Fibroblast of the conjunctiva (primary cell): ENCODE data around the gene KDR.

Experiments used
- DNase-seq: peaks from one replicate; pipeline ENCODE4 v3.0.0-alpha.2; 2010; ENCODE audit warnings: low read depth

KDR gene

GRCh38 chr4:55125087-55125721 is at the start of gene KDR:
Gene KDR, minus strand, starts transcription at chr4:55125595. Its CDS starts 302 bp downstream, at chr4:55125293.
- no peak for DNase-seq

DNA sequence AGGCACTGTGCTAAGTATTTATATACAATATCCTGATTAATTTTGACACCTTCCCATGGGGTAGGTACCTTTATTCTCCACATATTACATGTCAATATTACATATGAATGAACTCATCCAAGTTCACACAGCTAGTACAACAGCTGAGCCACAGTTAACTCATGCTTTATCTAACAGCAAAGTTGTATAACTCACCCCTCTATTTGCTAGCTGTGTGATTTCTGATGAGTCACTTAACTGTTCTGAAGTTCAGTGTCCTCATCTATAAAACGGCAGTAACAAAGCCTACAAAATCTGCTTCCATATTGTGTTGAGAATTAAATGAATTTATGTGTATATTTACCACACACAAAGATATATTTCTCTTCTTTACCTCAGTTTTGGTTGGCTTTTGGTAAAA is 48.2 kb upstream of the KDR start:
- no peak for DNase-seq

DNA sequence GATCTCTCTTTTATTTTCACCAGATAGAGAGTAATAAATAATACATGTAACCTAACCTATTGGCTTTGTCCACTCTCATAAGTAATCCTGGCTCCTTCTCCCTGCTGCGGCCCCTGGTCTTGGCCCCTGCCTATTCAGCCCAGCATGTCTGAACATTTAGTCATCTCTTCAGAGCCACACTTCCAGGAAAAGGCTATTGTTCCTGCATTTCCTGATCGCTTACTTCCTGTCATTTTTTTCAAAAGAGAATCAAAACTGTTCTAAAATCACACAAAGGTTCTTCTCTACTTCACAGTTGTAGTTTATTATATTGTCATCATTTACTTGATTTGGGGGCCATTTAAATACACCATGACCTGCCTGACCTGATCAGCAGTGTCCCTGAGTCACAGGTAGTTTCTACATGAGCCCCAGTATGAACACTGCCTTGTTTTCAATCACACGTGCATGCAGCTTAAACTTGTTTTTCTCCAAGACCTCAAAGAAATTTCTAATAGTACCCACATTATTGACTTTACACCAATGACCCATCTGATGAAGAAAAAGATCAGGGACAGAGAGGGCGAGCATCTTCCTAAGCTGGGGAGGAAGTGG is 47.4 kb upstream of the KDR start:
- no peak for DNase-seq

- no peak for DNase-seq
Observed at GRCh38 chr4:55170462-55170861, 45.1 kb upstream of the KDR start.

DNA sequence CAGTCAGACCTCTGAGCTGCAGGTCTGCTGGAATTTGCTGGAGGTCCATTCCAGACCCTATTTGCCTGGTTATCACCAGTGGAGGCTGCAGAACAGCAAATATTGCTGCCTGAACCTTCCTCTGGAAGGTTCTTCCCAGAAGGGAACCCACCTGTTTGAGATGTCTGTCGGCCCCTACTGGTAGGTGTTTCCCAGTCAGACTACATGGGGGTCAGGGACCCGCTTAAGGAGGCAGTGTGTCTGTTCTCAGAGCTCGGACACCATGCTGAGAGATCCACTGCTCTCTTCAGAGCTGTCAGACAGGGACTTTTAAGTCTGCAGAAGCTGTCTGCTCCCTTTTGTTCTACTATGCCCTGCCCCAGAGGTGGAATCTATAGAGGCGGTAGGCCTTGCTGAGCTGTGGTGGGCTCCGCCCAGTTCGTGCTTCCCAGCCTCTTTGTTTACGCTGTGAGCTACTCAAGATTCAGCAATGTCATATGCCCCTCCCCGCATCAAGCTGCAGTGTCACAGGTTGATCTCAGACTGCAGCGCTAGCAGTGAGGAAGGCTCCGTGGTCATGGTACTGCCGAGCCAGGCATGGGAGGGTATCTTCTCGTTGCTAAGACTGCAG is 44.1 kb upstream of the KDR start:
- DNase-seq: no peak

- DNase-seq: no peak
Observed at GRCh38 chr4:55162396-55162795, 37.0 kb upstream of the KDR start.

DNA sequence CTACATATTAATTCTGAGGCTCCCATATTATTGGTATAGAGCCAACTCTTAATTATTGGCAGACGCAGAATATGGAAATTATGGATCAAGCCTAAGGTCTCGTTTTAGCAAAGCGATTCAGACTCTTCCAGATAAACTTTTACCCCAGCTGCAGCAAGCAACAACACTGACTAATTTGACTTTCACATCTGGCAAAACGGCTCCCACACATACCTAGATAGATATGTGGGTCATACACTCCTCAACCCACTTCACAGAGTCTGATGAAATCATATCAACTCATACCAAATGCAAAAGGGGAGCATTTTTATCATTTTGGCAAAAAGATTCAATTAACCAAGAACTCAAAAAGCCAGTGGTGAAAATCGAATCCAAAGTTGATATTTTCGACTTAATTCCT is 36.3 kb upstream of the KDR start:
- DNase-seq: no peak

DNA sequence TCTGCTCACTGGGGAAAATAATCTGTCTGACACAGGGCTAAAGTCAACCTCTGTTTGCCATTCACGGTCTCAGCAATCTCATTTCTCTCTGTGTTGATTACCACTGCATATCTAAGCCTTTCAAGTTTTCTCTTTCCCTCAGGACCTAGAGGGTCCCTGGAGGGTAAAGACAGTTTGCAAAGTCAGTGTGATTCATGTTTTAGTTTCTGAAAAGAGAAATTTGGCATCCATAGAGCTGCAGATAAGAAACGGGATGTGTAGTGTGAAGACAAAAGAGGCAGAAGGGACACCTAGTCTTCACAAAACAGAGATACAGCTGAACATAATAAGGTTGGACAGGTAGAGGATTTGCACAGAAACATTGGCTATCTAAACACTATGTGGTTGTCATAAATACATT is 34.5 kb upstream of the KDR start:
- no peak for DNase-seq

DNA sequence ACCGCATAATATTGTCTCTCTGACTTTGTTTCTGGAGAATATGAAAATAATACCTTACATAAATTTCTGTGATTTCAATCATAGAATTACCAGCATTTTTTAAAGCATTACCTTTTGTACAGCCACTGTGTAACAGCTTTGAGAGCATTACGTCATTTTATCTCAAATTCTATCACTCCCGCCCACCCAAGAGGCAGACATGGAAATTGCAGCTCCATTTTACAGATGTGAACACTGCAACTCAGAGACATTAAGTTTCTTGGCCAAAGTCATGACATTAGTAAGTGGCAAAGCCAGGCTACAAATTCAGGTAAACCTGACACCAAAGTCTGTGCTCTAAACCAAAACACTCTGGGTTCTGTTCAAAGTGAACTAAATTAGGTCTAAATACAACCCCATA is 33.6 kb upstream of the KDR start:
- no peak for DNase-seq

DNA sequence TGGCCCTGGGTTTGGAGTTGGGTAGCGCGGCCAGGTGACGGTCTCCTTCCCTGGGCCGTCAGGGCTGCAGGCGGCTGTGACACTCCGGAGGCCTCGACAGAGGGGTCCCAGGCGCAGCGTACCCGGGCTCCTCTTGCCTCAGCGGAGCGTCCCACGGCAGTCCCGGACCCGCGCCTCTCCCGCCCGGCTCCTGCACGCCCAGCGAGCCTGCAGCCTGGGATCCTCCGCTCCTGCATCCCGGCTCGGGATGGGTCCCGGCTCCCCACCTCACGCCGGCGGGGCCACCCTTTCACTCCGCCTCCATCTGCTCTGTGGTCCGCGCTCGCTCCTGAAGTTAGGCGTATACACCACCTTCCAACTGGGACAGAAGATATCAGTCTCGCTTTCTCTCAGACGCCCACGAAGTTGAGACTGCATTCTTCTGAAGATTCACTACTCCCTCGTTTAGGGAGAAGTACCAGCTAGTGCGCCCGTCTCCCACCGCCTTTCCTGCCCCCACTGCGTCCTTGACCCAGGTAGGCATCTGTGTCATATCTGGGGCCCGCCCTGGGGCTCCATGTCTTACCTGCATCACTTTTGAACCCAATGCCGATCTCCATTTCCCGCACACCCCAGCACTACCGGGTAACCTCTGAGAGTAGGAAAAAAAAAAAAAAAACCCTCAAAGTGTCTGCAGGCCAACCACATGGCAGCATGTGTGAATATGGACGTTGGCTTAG is 32.3 kb upstream of the KDR start:
- no peak for DNase-seq

- no peak for DNase-seq
Observed at GRCh38 chr4:55154933-55155332, 29.5 kb upstream of the KDR start.

DNA sequence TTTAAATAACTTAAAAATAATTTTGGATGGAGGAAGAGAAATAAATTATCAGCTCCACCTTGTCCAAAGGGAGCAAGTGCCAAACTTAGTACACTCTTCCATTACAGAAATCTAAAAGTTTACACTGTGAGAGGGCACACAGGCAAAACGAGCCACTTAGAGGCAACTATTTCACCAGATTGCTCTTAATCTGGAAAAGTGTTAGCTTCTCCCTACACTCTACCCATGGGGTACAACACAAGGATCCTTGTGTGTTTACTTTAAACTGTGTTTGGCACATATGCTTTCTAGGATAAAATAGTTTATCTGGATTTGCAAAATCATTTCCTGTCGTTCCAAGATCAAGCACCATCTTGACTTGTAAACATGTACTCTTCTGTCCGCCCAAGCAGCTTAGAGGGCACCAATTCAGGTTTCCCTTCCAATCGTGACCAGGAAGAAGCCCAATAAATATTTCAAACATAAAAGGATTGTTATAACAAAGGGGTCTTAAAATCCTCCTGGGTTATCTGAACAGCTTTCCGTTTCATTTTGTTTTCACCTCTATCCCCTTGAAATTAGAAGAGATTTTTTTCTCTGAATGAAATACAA is 29.0 kb upstream of the KDR start:
- DNase-seq: no peak

DNA sequence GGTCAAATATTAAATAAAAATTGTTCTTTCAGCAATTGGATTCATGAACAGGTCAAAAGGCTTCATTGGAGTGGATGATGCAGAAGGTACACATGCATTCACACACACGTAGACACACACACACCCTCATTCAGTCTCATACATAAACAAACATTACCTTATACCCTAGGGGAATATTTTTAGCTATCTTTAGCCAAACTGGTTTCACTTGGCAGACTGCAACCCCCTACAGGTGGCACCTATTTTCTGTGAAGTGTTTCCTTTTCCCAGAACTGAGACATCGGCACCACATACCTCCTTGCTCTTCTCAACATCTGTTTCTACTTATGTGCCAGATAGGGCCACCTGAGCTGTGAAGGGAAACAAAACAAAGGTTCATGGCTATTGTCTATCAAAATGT is 18.5 kb upstream of the KDR start:
- DNase-seq: no peak

GRCh38 chr4:55138367-55138766 is 13.0 kb upstream of the KDR start:
- DNase-seq: no peak

DNA sequence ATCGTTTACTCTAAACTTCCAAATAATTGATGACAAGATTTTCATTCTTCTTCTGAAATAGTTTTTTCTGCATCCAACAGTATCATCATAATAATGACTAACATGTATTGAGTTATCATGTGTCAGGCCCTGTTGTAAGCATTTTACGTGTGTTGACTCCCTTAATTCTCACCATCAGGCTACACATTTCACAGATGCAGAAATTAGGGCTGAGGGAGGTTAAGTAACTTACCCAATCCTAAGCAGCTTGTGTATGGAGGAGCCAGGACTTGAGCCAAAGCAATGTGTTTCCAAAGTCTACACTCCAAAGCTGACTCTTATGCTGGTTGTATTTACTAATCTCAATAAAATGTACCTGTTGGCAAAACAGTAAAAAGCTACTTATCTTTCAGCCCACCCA is 11.2 kb upstream of the KDR start:
- no peak for DNase-seq

GRCh38 chr4:55133951-55134350 is 8.6 kb upstream of the KDR start:
- DNase-seq: no peak

- DNase-seq: no peak
Observed at GRCh38 chr4:55132775-55133174, 7.4 kb upstream of the KDR start.

- DNase-seq: no peak
Observed at GRCh38 chr4:55127521-55127920, 2.1 kb upstream of the KDR start.

DNA sequence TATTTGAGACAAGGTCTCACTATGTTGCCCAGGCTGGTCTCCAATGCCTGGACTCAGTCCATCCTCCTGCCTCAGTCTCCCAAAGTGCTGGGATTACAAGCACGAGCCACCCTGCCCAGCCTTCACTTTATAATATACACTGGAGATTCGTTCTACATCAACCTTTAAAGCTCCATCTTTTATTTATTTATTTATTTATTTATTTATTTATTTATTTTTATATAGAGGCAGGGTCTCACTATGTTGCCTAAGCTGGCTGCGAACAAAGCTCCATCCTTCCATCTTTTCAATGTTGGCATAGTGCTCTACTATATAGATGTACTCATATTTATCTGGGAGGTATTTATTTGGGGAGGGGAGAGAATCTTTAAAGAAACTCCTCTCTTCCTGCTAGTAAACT is 1.7 kb upstream of the KDR start:
- DNase-seq: no peak

- no peak for DNase-seq
Observed at GRCh38 chr4:55125763-55126541, 557 bp upstream of the KDR start.

DNA sequence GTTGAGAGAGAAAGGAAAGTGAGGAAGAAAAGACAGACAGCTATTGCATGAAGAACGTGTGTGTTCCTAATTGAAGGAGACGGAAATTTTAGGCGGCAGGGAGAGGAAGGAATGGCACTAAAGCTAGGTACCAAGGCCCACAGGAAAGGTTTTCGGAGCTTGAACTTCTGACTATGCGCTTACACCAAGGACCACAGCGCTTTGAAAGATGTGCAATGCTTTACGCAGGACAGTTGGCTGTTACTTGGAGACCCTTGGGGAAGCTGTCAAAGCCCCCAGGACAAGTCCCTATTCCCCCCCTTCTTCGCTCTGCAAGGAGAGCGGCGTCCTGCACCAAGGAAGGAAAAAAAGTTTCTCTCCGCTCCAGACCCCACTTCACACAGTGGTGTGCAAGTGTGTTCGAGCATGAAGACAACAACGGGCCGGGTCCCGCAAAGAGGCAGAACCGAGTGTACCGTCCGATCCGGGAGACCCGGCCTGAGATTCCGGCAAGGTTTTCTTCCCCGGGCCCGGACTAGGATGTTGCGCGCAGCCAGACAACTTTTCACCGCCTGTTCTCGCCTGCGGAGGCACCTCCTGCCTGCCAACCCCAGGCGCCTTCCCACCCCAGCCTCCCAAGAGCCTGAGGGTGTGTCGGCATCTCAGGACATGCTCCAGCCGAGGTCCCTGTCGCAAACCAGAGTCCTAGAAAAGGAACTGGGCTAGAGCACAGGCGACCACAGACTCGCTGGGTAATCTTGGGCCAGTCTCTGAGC is 896 bp downstream of the KDR start:
- no peak for DNase-seq
